ENCODE measurements around the gene DOCK1.

- no peak for TF ChIP-seq CTCF (IDR thresholded peaks at IDR 0.05)
- no peak for TF ChIP-seq ZFX (IDR thresholded peaks at IDR 0.05; ENCODE audit: borderline replicate concordance)
These were observed 187.7 kb downstream of the DOCK1 start for GRCh38 chr10:127092916-127093315.

Measured in 22Rv1 (cell line).